SK-N-MC (cell line): ENCODE data around the gene COL18A1.
A peak's percentile ranks its signal among the peaks of the same experiment; 100 is the strongest.

Experiments used
- DNase-seq: peaks from one replicate; pipeline ENCODE4 v3.0.0-alpha.2; 2011; ENCODE audit warnings: low read depth, low spot score
- H3K27ac ChIP-seq: fragments of 200-600 bp; sonication (generic); 2 replicates; pipeline ENCODE4 v1.5.1; 2016; ENCODE audit warnings: mixed run types
- H3K36me3 ChIP-seq: fragments of 200-600 bp; sonication (generic); 2 replicates; pipeline ENCODE4 v1.6.1; 2017; ENCODE audit warnings: antibody characterized with exemption, low read length, mixed read lengths; ENCODE audit not compliant: insufficient read depth
- H3K4me3 ChIP-seq: fragments of 200-600 bp; sonication (generic); 2 replicates; pipeline ENCODE4 v1.5.1; 2016
- H3K9ac ChIP-seq: fragments of 200-600 bp; sonication (generic); 2 replicates; pipeline ENCODE4 v1.8.0; 2017; ENCODE audit warnings: mixed run types, mixed read lengths; ENCODE audit not compliant: insufficient read length
- H3K9me3 ChIP-seq: fragments of 200-600 bp; sonication (generic); 2 replicates; pipeline ENCODE4 v1.6.1; 2017; ENCODE audit warnings: low read depth, mild to moderate bottlenecking, antibody characterized with exemption, low read length, moderate library complexity, mixed read lengths
- EZH2 ChIP-seq: fragments of 200-600 bp; sonication (generic); IDR thresholded peaks from one replicate; pipeline ENCODE4 v1.6.1; 2017; ENCODE audit warnings: antibody characterized with exemption
- FOXP2 ChIP-seq: optimal IDR thresholded peaks from 2 replicates; pipeline ENCODE3; 2011; ENCODE audit warnings: mild to moderate bottlenecking, moderate library complexity; ENCODE audit not compliant: insufficient read depth; ENCODE audit errors: extremely low read length, control extremely low read depth
- POLR2AphosphoS5 ChIP-seq: IDR thresholded peaks from 2 replicates; pipeline ENCODE4 v1.6.1; 2012; ENCODE audit warnings: mild to moderate bottlenecking, low read depth, low read length, borderline replicate concordance

COL18A1 gene

GRCh38 chr21:45405819-45406762 is 1.1 kb downstream of the COL18A1 start:
- Histone ChIP-seq H3K4me3 (peak overlapping the region; percentile 49; the same call in 1 of the 2 replicates), H3K9ac (no peak overlapping the region), H3K9me3 (peaks cover 4% of the 10 kb centered on the region; the same call in 1 of the 2 replicates), H3K36me3 (no peaks in the 10 kb centered on the region), H3K27ac (peak overlapping the region; percentile 45; the same call in 1 of the 2 replicates)
- no peak for DNase-seq
- no peak for TF ChIP-seq FOXP2
- TF ChIP-seq POLR2AphosphoS5 = no peak
- no peak for TF ChIP-seq EZH2

- no peak for TF ChIP-seq EZH2
- no peak for TF ChIP-seq FOXP2
- no peak for TF ChIP-seq POLR2AphosphoS5
- DNase-seq = no peak
- no peaks in the 10 kb centered on the region for H3K36me3 ChIP-seq
- H3K4me3 ChIP-seq = peak overlapping the region; percentile 30
- H3K9me3 ChIP-seq = no peaks in the 10 kb centered on the region
- H3K9ac ChIP-seq = no peak overlapping the region
- peak overlapping the region; percentile 73; the same call in 1 of the 2 replicates for H3K27ac ChIP-seq
These were observed 2.0 kb downstream of the COL18A1 start for GRCh38 chr21:45406801-45407628.

- no peak for DNase-seq
- Histone ChIP-seq H3K9ac (no peak overlapping the region), H3K4me3 (peak overlapping the region; percentile 30; the same call in 1 of the 2 replicates), H3K27ac (peak overlapping the region; percentile 73; the same call in 1 of the 2 replicates), H3K36me3 (no peaks in the 10 kb centered on the region), H3K9me3 (no peaks in the 10 kb centered on the region)
- no peak for TF ChIP-seq EZH2
- no peak for TF ChIP-seq FOXP2
- TF ChIP-seq POLR2AphosphoS5 = no peak
These were observed 2.8 kb downstream of the COL18A1 start for GRCh38 chr21:45407629-45408247.

GRCh38 chr21:45408271-45408791 is 3.4 kb downstream of the COL18A1 start:
- no peak for TF ChIP-seq FOXP2
- no peak for TF ChIP-seq EZH2
- no peak for TF ChIP-seq POLR2AphosphoS5
- Histone ChIP-seq H3K9ac (no peak overlapping the region), H3K9me3 (no peaks in the 10 kb centered on the region), H3K4me3 (no peak overlapping the region), H3K36me3 (no peaks in the 10 kb centered on the region), H3K27ac (no peak overlapping the region)
- no peak for DNase-seq

GRCh38 chr21:45408801-45409261 is 3.9 kb downstream of the COL18A1 start:
- DNase-seq = no peak
- Histone ChIP-seq H3K36me3 (no peaks in the 10 kb centered on the region), H3K9me3 (no peaks in the 10 kb centered on the region), H3K27ac (no peak overlapping the region), H3K9ac (no peak overlapping the region), H3K4me3 (no peak overlapping the region)
- TF ChIP-seq FOXP2 = no peak

- H3K9me3 ChIP-seq = no peaks in the 10 kb centered on the region
- no peak for DNase-seq
- H3K4me3 ChIP-seq = peak overlapping the region; percentile 7; the same call in 1 of the 2 replicates
- no peak overlapping the region for H3K27ac ChIP-seq
- H3K36me3 ChIP-seq = no peaks in the 10 kb centered on the region
- TF ChIP-seq POLR2AphosphoS5 (no peak), EZH2 (no peak), FOXP2 (no peak)
- no peak overlapping the region for H3K9ac ChIP-seq
These were observed 4.6 kb downstream of the COL18A1 start for GRCh38 chr21:45409466-45410150.

GRCh38 chr21:45410151-45410864 is 5.3 kb downstream of the COL18A1 start:
- H3K9ac ChIP-seq = no peak overlapping the region
- no peak overlapping the region for H3K27ac ChIP-seq
- no peak for DNase-seq
- no peaks in the 10 kb centered on the region for H3K36me3 ChIP-seq
- TF ChIP-seq FOXP2 = no peak
- no peak for TF ChIP-seq EZH2
- TF ChIP-seq POLR2AphosphoS5 = no peak
- H3K4me3 ChIP-seq = peak overlapping the region; percentile 7; the same call in 1 of the 2 replicates
- H3K9me3 ChIP-seq = no peaks in the 10 kb centered on the region
